Measurements from ENCODE around the gene LGR4. TPM values are rescaled to one million over a fixed set of nuclear protein-coding genes. Genes with fewer than 3 reads are reported as not detected.

LGR4 gene
- total and polyA plus RNA-seq, 2 of the 4 experiments (the other 2 are of a cell fraction): 2.9 to 6.8 TPM

GRCh38 chr11:27355575-27356104 lies 117.0 kb downstream of the LGR4 start:
- CTCF ChIA-PET: no interaction called here
- no peak for ATAC-seq (ENCODE audit: low read depth)
- no peaks in the 10 kb centered on the region for H3K9me3 ChIP-seq (ENCODE audit: control insufficient read depth, insufficient read depth, low read length)
- no peak overlapping the region for H2AK5ac ChIP-seq (ENCODE audit: low read depth, low read length)
- no peak overlapping the region for H4K8ac ChIP-seq (ENCODE audit: low read depth in 2 of 2, low read length in 2 of 2)
- no peak overlapping the region for H3K18ac ChIP-seq (ENCODE audit: low read depth, low read length)
- peaks cover 3% of the 10 kb centered on the region; the same call in 1 of the 2 replicates for H3K9me1 ChIP-seq (ENCODE audit: insufficient read depth, low read length)
- TF ChIP-seq BHLHE40 (IDR thresholded peaks at IDR 0.05; ENCODE audit: low read depth, low read length) (no peak), MXI1 (IDR thresholded peaks at IDR 0.05; ENCODE audit: borderline replicate concordance, low read depth, low read length) (no peak)
- no TSS peak for BruUV-seq (replicated peaks)
- H3K4me2 ChIP-seq (ENCODE audit: low read depth, low read length): no peak overlapping the region
- H4K20me1 ChIP-seq (ENCODE audit: insufficient read depth, low read length): no peaks in the 10 kb centered on the region
- dilution Hi-C loops (cut with HindIII; ENCODE audit: low sequenced_read_pairs, unreplicated experiment) (no loop called here), intact Hi-C loops (cut with micrococcal nuclease) (no loop called here), in situ Hi-C loops (cut with MboI; ENCODE audit: low sequenced_read_pairs) (no loop called here)
- DNase-seq: no peak
- no peak overlapping the region for H2AK9ac ChIP-seq (replicated peaks; ENCODE audit: low read depth, low read length, poor library complexity)
- no peak overlapping the region for H3K23ac ChIP-seq (ENCODE audit: low read depth, low read length)
- POLR2A ChIA-PET (ENCODE audit: unreplicated experiment): no interaction called here
- H2BK120ac ChIP-seq (ENCODE audit: low read depth, low read length): no peak overlapping the region
- no peak overlapping the region for H2BK5ac ChIP-seq (ENCODE audit: low read depth, low read length, poor library complexity, severe bottlenecking)
- no CpG with 5 or more reads among the region's 3 CpGs for WGBS, 2 experiments (ENCODE audit: extremely low coverage in 2 of 2, insufficient read length in 1 of 2)
- H3K36me3 ChIP-seq (ENCODE audit: control insufficient read depth, insufficient read depth, low read length): no peaks in the 10 kb centered on the region
- H3K56ac ChIP-seq (ENCODE audit: extremely low read depth, insufficient read depth, low read length): no peak overlapping the region
- no peak overlapping the region for H3K14ac ChIP-seq (replicated peaks; ENCODE audit: low read depth, low read length)
- no peak overlapping the region for H3K27ac ChIP-seq (ENCODE audit: insufficient read depth, low read length)
- no peak overlapping the region for H3K9ac ChIP-seq (ENCODE audit: low read depth, low read length)
- H3K27me3 ChIP-seq (ENCODE audit: control insufficient read depth, insufficient read depth, low read length): no peaks in the 10 kb centered on the region
- H3K4ac ChIP-seq (ENCODE audit: low read depth, low read length): no peak overlapping the region
- peaks cover 3% of the 10 kb centered on the region; the same call in 1 of the 2 replicates for H3K4me1 ChIP-seq (ENCODE audit: control insufficient read depth, insufficient read depth, low read length)
- no peak overlapping the region for H3K4me3 ChIP-seq (ENCODE audit: insufficient read depth, low read depth, low read length)
- H4K91ac ChIP-seq (ENCODE audit: insufficient read depth, low read depth, low read length): no peak overlapping the region
- H4K5ac ChIP-seq (ENCODE audit: low read depth, low read length): no peak overlapping the region
- no peaks in the 10 kb centered on the region; a peak in 2 of 4 replicates for H3K79me1 ChIP-seq (ENCODE audit: low read depth in 1 of 2, low read length in 2 of 2)
- H2AFZ ChIP-seq (replicated peaks; ENCODE audit: low read length, poor library complexity): no peak overlapping the region
- H2BK15ac ChIP-seq (ENCODE audit: low read depth, low read length): no peak overlapping the region
- no peak overlapping the region for H2BK20ac ChIP-seq (ENCODE audit: low read depth, low read length)

All from IMR-90 (cell line).